GM12873 (cell line): ENCODE measurements around the gene FCMR.

ENCODE experiments used
- TF ChIP-seq, protein P1 (sequence below): IDR thresholded peaks from 2 replicates; pipeline ENCODE4 v1.5.1; 2012; ENCODE audit warnings: low read depth, mild to moderate bottlenecking, moderate library complexity, low read length, control low read depth; ENCODE audit not compliant: insufficient read depth; ENCODE audit errors: missing control alignments

The FCMR gene

DNA sequence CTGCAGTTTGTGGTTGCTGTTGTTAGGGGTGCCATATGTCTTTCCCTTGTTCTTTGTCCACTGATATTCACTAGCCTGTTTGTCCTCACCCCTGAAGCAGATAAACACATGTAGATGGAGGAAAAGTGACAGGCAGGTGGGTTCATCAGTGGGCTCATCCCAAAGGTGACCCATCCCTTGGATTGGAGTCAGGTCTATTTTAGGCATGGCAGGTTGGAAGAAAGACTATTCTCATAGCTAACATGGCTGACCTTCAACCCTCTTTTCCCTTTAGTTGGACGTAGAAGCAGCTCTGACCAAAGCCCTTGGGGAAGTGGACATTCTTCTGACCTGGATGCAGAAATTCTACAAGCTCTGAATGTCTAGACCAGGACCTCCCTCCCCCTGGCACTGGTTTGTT lies 19.0 kb downstream of the FCMR start:
- TF ChIP-seq, protein P1, sequence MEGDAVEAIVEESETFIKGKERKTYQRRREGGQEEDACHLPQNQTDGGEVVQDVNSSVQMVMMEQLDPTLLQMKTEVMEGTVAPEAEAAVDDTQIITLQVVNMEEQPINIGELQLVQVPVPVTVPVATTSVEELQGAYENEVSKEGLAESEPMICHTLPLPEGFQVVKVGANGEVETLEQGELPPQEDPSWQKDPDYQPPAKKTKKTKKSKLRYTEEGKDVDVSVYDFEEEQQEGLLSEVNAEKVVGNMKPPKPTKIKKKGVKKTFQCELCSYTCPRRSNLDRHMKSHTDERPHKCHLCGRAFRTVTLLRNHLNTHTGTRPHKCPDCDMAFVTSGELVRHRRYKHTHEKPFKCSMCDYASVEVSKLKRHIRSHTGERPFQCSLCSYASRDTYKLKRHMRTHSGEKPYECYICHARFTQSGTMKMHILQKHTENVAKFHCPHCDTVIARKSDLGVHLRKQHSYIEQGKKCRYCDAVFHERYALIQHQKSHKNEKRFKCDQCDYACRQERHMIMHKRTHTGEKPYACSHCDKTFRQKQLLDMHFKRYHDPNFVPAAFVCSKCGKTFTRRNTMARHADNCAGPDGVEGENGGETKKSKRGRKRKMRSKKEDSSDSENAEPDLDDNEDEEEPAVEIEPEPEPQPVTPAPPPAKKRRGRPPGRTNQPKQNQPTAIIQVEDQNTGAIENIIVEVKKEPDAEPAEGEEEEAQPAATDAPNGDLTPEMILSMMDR: no peak

DNA sequence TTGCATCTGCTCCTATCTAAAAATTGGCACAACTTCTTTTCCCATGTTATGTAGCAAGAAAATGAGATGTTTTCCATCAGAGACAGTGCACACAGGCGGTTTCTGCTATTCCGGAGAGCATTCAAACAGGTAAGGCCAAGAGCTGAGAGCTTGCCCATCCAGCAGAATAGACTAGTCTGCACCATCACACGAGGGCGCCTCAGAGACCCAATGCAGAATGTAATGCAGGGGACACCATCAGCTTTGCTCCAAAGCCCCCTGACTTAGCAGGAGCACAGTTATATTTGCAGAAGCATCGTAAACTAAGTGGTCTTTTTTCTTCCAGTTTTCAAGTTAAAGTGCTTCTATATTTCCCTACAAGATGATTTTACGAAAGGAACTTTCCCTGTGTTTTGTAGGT lies 19.8 kb downstream of the FCMR start:
- TF ChIP-seq, protein P1: no peak

DNA sequence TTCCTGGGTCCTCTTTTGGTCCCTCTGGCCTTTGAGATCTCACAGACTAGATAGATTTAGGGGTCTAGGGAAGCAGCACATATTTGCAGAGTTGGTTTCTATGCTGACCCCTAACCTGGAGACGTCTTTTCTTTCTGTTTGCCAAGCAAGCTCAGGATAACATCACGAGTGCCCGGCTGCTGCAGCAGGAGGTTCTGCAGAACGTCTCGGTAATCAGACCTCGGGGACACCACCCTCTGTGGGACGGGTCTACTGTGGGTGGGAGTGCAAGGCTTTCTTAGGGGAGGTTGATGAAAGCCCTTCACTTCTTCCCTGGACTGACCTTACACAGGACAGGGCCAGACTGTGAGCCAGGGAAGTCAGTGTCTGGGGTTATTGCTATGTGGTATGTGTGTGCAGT lies 21.6 kb downstream of the FCMR start:
- TF ChIP-seq, protein P1: no peak

DNA sequence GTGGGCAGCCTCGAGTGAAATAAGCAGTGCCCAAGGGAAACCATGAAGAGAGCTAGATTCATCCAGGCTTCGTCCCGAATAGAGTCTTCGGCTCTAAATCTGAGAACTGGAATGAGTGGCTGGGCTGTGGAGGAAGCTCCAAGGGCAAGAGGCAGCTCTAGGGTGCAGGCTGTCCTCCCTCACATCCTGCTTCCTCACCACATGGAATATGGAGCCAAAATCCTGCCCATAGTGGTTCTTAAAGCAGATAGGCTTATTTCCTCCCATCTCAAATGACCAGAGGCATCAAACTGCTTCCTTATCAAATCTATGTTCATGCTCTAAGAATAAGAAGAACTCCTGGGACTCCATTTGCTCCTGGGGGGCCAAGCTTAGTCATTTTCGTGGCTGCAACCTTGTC lies 22.0 kb downstream of the FCMR start:
- TF ChIP-seq, protein P1: no peak

DNA sequence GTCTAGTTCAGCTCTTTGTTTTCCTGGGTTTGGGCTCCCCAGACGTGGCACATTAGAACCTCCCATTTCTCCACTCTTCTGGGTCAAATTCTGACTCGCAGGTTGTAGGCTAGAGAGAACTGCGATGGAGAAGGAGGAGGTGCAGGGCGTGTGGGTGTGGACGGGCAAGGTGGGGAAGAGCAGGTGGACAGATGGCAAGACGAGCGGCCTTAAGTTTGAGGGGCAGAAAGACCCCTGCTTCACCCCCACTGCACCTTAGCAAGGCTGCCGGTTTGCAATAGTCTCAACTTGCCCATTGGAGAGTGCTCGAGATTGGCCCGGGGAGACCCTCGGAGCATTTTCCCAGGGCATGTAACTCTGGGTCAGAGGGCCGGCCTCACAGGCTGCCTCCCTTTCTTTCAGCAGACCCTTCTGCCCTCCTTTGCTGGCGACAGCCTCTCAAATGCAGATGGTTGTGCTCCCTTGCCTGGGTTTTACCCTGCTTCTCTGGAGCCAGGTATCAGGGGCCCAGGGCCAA lies 22.8 kb downstream of the FCMR start:
- TF ChIP-seq, protein P1: no peak

DNA sequence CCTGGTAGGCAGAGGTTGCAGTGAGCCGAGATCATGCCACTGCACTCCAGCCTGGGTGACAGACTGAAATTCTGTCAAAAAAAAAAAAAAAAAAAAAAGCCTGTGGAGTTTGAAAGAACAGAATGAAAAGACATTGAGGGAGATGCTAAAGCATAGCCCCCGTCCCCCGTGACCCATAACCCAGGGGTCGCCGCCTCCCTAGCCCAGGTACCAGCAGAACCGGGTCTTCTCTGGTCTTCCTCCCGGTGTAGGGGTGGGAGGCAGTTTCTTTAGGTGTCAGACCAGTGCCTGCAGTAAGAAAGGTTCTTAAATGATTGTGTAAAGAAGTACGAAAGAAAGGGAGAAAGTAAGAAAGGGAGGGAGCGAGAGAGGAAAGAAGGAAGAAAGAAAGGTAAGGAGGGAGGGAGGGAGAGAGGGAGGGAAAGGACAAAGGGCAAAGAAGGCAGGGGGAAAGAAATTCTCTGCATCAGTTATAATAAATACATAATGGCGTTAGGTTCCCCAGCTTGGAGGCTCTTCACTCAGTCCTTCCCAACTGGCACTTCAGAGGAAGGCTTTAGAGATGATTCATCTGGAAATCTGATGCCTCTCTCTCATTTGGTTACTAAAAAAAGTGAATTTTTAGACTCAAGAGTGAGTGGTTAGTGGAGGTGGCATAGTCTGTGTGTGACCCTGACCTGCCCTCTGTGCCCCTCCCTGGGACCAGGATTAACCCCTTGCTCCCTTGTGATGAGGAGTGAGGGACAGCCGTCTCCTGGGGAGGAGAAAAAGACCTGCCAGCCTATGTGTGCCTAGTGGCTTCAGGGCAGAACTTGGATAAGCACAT lies 23.4 kb downstream of the FCMR start:
- TF ChIP-seq, protein P1: no peak

DNA sequence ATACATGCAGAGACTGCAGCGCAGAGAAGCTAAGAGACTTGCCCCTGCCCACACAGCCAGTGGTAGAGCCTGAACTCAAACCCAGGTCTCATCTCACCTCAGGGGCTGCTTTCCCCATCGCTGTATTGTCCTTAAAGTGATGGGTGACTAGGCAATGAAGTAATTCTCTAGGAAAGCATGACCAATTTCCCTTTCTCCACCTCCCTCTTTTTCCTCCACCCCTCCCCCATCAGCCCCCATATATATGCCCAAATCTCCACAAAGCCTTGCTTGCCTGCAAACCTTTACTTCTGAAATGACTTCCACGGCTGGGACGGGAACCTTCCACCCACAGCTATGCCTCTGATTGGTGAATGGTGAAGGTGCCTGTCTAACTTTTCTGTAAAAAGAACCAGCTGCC lies 24.6 kb downstream of the FCMR start, which contains the start of gene IL24:
Gene IL24 (plus strand): TSS at position 269 of the 400 bp plus-strand sequence. CDS start 390 bp downstream, outside the sequence.
- TF ChIP-seq, protein P1: no peak
